ENCODE results near the gene KCNMA1.
"Not testable (repeated sequence)": the region's sequence is repeated elsewhere in the genome, so short reads cannot be mapped to it uniquely, and the experiment has no call there.

KCNMA1 gene

DNA sequence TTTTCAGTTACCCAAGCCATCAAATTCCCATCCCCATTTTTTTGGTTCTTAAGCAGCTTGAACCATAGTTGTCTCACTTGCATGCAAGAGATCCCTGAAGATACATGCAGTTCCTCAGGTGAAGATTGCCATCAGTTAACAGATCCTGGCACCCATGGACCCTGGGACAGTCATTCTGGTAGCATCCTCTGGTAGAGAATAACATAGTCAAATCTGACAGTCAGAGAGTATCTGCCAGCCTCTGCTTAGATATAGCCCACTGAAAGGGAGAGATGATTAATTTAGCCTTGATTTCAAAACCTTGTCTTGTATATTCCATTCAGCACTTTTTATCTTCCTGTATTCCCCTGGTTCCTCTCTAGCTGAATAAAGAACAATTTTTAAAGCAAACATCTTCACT is 280.4 kb downstream of the KCNMA1 start:
- DNase-seq, result no peak

- no peak for DNase-seq
Measured at GRCh38 chr10:77355844-77356243, 281.8 kb downstream of the KCNMA1 start.

DNA sequence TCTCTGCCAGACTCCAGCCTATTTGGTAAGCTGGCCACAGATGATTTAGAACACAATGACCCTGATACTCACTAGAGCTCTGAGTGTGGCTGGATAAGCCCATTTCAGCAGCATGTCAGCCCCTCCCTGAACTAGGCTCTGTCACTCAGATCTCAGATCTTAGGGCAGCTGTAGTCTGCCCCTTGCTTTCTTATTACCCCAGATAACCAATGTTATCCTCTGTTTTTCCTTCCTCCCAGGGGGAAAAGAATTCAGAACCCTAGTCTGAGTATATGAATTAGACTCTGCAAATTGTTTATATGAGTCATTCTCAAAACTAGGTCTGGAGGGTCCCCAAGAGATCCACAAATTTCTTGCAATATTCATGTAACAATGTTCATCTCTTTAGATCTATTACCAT is 286.2 kb downstream of the KCNMA1 start:
- no peak for DNase-seq

DNA sequence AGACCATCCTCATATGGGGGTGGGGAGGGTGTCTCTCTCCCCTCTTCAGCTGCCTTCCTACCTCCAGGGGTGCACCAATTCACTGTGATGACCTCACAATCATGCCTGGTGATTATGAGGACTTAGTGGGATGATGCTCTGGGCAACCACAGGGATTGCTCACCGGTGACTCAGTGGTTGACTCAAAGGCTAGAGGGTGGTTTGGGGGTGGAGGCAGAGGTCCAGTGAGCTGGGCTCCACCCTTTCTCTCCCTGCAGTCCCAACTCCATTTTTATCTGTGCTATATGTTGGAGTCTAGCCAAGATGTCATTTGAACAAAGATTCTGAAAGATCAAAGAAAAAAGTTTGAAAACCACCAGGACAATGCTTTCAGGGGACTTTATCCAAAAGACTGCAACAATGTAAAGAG is 286.9 kb downstream of the KCNMA1 start:
- DNase-seq, result no peak

GRCh38 chr10:77350134-77350533 is 287.5 kb downstream of the KCNMA1 start:
- DNase-seq, result no peak

DNA sequence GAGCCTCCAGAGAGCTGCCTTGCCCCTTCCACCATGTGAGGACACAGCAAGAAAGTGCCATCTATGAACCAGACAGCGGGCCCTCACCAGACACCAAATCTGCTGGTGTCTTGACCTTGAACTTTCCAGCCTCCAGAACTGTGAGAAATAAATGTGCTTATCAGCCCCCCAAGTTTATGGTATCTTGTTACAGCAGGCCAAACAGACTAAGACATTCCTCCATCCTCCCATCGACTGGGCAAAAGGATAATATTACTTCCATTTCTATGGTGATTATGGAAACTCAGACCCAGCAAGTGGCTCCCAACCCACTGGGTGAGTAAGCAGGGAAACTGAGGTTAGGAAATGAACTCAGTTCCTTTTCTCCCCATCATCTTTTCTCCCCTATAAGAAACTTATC is 288.4 kb downstream of the KCNMA1 start:
- no peak for DNase-seq

DNA sequence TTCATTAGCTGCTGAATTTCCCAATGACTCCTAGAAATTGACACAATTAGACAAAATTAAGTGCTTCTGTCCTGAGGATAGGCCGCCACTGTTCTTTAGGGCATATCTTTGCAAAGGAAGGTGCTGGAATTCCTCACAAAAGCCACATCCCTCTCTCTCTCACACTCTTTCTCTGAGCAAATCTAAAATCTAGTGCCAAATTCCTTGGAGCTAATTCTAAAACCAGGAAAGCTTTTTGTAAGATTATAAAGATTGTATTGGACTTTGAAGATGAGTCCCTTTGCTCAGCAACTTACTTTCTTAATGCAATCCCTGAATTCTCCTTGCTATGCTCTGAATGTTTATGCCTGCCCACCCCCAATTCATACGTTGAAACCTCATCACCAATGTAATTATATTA is 288.9 kb downstream of the KCNMA1 start:
- DNase-seq, result no peak

- DNase-seq, result no peak
Measured at GRCh38 chr10:77348082-77348481, 289.5 kb downstream of the KCNMA1 start.

- no peak for DNase-seq
Measured at GRCh38 chr10:77347052-77347451, 290.6 kb downstream of the KCNMA1 start.

DNA sequence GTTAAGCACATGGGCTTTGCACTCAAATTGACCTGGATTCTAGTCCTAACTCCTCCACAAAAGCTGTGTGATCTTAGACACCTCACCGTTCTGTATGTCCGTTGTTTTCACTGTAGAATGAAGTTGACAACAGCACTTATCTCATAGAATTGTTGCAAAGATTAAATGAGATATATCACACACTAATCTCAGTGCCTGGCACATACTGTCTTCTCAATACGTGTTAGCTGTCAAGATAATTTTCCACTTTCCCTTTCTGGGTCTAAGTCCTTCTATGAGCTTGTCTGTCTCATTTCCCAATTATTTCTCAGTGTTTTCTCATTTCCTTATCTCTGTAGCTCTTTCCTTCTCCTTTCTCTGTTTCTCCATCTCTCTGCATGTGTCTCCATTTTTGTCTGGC is 296.6 kb downstream of the KCNMA1 start:
- no peak for DNase-seq

- DNase-seq, result not testable (repeated sequence)
Measured at GRCh38 chr10:77339872-77340271, 297.7 kb downstream of the KCNMA1 start.

DNA sequence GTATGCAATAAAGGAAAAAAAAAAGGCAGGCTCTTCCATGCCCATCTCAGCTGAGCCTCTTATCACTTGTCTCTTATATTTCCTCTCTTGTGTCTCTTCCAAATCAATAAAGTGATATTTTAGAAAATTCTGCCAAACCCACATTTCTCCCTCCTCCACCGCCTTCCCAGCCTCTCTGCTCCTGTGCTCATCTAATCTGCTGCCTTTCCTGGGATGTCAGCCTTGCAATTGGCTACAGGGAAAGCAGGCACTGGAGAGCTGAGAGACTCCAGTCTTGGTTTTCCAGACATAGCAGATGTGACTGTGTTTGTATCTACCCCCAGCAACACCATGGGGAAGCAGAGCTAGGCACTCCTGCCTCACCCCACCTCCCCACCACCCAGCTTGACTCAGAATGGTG is 298.4 kb downstream of the KCNMA1 start:
- no peak for DNase-seq

GRCh38 chr10:77338143-77338542 is 299.5 kb downstream of the KCNMA1 start:
- DNase-seq, result no peak

DNA sequence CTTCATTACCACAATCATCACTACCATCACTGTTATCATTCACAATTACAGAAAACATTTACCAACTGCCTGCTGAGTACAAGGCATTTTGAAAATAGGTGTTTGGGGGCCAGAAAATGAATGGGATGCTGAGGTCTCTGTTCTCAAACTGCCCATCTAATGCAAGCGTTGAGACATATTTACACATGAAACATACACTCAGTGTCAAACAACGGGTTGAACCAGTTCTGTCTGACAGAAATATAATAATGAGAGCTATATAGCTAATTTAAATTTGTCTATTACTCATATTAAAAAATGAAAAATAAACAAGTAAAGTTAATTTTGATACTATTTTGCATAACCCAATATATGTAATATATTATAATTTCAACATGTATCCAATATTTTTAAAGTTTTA is 303.1 kb downstream of the KCNMA1 start:
- no peak for DNase-seq

GRCh38 chr10:77333610-77334340 is 303.8 kb downstream of the KCNMA1 start:
- DNase-seq, result no peak

GRCh38 chr10:77332256-77332655 is 305.4 kb downstream of the KCNMA1 start:
- no peak for DNase-seq

GRCh38 chr10:77328272-77328816 is 309.3 kb downstream of the KCNMA1 start:
- no peak for DNase-seq

DNA sequence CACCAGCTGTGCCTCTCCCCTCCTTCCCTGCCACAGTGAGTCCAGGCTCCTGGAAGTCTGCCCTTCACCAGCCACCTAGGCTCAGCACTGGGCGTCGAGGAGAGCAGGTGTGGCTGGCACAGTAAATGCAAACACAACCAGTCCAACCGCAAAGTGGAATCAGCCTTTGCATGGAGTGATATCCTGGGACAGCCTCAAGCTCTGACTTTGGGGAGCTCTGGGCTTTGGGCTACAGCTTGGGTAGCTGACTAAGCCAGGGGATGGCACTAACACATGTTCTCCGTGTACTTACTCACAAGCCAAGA is 312.4 kb downstream of the KCNMA1 start:
- peak; percentile 40 for DNase-seq

- no peak for DNase-seq
Measured at GRCh38 chr10:77321838-77322237, 315.8 kb downstream of the KCNMA1 start.

DNA sequence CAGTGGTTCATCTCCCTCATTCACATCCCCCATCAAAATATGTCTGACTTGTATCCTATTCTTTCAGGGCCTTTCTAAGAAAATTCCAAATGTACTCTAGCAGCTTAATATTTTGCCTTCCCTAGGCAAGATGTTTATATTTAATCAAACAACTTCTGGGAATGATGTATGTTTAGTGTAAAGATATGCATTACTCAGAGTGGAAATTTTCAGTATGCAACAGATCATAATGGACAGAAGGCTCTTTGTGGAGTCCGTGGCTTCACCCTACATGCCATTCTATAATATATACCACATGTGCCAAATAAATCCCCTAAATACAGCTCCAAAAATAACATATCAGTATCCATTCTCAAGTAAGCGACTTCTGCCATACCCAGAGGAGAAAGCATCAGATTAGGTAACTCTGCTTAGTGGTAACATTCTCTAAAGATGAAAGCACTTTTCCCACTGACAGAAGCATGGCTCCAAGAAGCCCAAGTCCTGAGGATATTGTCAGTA is 316.6 kb downstream of the KCNMA1 start:
- DNase-seq, result no peak

DNA sequence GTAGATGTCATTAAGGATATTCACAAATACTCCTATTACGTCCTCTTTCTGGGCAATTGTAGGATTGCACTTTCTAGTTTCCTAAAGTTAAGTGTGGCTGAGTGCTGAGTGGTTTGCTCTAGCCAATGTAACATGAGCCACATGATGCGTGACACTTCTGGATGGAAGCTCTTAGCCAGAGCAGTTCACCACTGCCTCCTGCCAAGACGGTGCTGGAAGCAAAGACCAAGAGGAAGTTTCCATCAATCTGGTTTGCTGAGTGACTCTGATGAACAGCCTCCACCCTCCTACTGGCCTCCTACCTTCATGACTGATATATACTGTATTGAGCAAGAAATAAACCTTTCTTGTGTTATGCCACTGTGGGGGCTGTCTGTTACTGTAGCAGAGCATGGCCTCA is 318.1 kb downstream of the KCNMA1 start:
- DNase-seq, result no peak

DNA sequence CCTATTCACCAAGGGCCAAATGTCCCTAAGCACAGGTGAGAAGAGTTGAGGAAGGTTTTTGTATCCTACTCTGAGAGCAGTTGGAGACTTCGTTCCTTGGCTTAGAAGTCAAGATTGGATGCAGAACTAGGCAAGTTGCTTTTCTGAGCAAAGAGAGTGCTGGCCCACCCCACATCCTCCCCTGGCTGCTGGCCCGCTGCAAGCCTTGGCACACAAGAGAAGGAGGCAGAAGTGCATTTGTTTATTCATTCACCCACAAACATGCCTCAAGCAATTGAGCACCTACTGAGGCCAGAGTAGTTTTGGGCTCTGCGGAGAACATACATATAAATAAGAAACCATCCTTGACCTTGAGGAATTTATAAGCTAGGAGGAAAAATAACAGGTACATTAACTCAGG is 318.9 kb downstream of the KCNMA1 start:
- no peak for DNase-seq

GRCh38 chr10:77317221-77317620 is 320.4 kb downstream of the KCNMA1 start:
- no peak for DNase-seq

DNA sequence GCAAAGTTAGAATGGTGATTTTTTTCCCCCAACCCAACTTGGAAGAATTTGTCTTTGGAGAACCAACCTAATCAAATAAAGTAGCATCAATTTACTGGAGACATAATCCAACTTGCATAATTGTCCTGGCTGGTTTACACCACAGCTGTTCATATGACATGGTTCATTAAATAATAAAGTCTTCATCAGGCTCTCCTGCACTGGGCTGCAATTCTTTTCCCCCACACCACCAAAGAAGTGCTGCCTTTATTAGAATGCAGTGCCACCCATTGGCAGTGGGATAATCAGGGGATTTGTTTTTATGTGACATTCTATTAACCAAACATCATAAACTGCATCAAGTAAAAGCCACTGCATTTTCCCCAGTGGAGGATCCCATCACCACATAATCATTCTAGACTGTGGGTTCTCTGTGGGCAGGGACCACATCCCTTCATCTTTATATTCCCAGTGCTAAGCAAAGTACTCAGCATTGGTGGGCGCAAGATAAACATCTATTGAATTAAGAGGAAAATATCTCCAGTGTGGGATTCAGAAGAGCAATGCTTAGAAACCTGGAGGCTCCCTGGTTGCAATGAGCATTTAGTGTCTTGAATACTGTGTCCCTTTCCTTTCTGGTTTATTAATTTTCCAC is 322.0 kb downstream of the KCNMA1 start:
- no peak for DNase-seq

Data from NCI-H1105 (cell line).